IMR-90 (cell line): Measurements from ENCODE around the gene TPT1. TPM values are rescaled to one million over a fixed set of nuclear protein-coding genes. Genes with fewer than 3 reads are reported as not detected.
A peak's percentile ranks its signal among the peaks of the same experiment; 100 is the strongest.
"Not testable (repeated sequence)": the region's sequence is repeated elsewhere in the genome, so short reads cannot be mapped to it uniquely, and the experiment has no call there.

Source experiments
- ATAC-seq: fragments of 200-7000 bp; cut with Tn5 transposase; 2 replicates; pipeline ENCODE4 v1.9.1; 2020; ENCODE audit warnings: low read depth, mild to moderate bottlenecking, moderate library complexity
- BruUV-seq: library from RNA; stranded (reverse); fragments of 400-500 nt; replicated peaks from 2 replicates; lab custom pipeline; 2021; lab: Mats Ljungman, UMichigan
- CTCF ChIA-PET: fragments of 300-600 bp; formaldehyde crosslinking; extraction: SDS; loops from one replicate; lab custom pipeline; 2021; ENCODE audit warnings: antibody characterized with exemption; lab: Yijun Ruan, JAX
- POLR2A ChIA-PET: fragments of 300-600 bp; sonication (Branson Sonifier 250); formaldehyde crosslinking; loops from one replicate; lab custom pipeline; 2022; ENCODE audit warnings: antibody characterized with exemption; ENCODE audit not compliant: unreplicated experiment; lab: Charles Lee
- DNase-seq: peaks from one replicate; pipeline ENCODE4 v3.0.0; 2013
- H2AFZ ChIP-seq: replicated peaks from 2 replicates; pipeline ENCODE3; 2013; ENCODE audit warnings: low read length, mild to moderate bottlenecking; ENCODE audit not compliant: poor library complexity
- H2AK5ac ChIP-seq: 2 replicates; pipeline ENCODE4 v1.6.1; 2013; ENCODE audit warnings: low read depth, low read length, inconsistent platforms
- H2AK9ac ChIP-seq: replicated peaks from 2 replicates; pipeline ENCODE3; 2013; ENCODE audit warnings: mild to moderate bottlenecking, low read depth, low read length, moderate library complexity; ENCODE audit not compliant: poor library complexity
- H2BK120ac ChIP-seq: 2 replicates; pipeline ENCODE4 v1.6.1; 2013; ENCODE audit warnings: low read depth, low read length, inconsistent platforms
- H2BK15ac ChIP-seq: 3 replicates; pipeline ENCODE4 v1.6.1; 2013; ENCODE audit warnings: low read depth, low read length, inconsistent platforms
- H2BK20ac ChIP-seq: 2 replicates; pipeline ENCODE4 v1.6.1; 2013; ENCODE audit warnings: low read depth, mild to moderate bottlenecking, inconsistent platforms, low read length, moderate library complexity
- H2BK5ac ChIP-seq: 2 replicates; pipeline ENCODE4 v1.6.1; 2013; ENCODE audit warnings: mild to moderate bottlenecking, low read depth, low read length, inconsistent platforms; ENCODE audit not compliant: poor library complexity, severe bottlenecking
- H3K14ac ChIP-seq: replicated peaks from 2 replicates; pipeline ENCODE4 v1.6.1; 2013; ENCODE audit warnings: low read depth, low read length, inconsistent platforms
- H3K18ac ChIP-seq: 2 replicates; pipeline ENCODE4 v1.6.1; 2013; ENCODE audit warnings: low read depth, low read length, control low read depth
- H3K23ac ChIP-seq: 2 replicates; pipeline ENCODE4 v1.6.1; 2013; ENCODE audit warnings: low read depth, low read length, inconsistent platforms
- H3K27ac ChIP-seq: 2 replicates; pipeline ENCODE4 v1.5.1; 2013; ENCODE audit warnings: mild to moderate bottlenecking, control low read depth, low read length; ENCODE audit not compliant: insufficient read depth
- H3K27me3 ChIP-seq: 2 replicates; pipeline ENCODE4 v1.6.1; 2013; ENCODE audit warnings: low read length; ENCODE audit not compliant: control insufficient read depth, insufficient read depth
- H3K36me3 ChIP-seq: 2 replicates; pipeline ENCODE4 v1.6.1; 2013; ENCODE audit warnings: low read length, mixed read lengths; ENCODE audit not compliant: control insufficient read depth, insufficient read depth
- H3K4ac ChIP-seq: 2 replicates; pipeline ENCODE4 v1.6.1; 2013; ENCODE audit warnings: low read depth, low read length, inconsistent platforms
- H3K4me1 ChIP-seq: 2 replicates; pipeline ENCODE4 v1.6.1; 2013; ENCODE audit warnings: low read length, mixed read lengths; ENCODE audit not compliant: control insufficient read depth, insufficient read depth
- H3K4me2 ChIP-seq: 2 replicates; pipeline ENCODE4 v1.6.1; 2013; ENCODE audit warnings: low read depth, mild to moderate bottlenecking, control low read depth, low read length, moderate library complexity
- H3K4me3 ChIP-seq: 2 replicates; pipeline ENCODE4 v1.5.1; 2013; ENCODE audit warnings: low read depth, mild to moderate bottlenecking, control low read depth, low read length, moderate library complexity; ENCODE audit not compliant: insufficient read depth
- H3K56ac ChIP-seq: 2 replicates; pipeline ENCODE4 v1.6.1; 2013; ENCODE audit warnings: low read length, inconsistent platforms; ENCODE audit not compliant: insufficient read depth; ENCODE audit errors: extremely low read depth
- H3K79me1 ChIP-seq, 2 experiments: 2 replicates each; pipeline ENCODE4 v1.6.1; 2013; ENCODE audit warnings: low read length in 2 of 2, inconsistent platforms in 1 of 2, low read depth in 1 of 2
- H3K9ac ChIP-seq: 2 replicates; pipeline ENCODE4 v1.6.1; 2013; ENCODE audit warnings: low read depth, low read length, control low read depth
- H3K9me1 ChIP-seq: 2 replicates; pipeline ENCODE4 v1.6.1; 2013; ENCODE audit warnings: low read length, inconsistent platforms; ENCODE audit not compliant: insufficient read depth
- H3K9me3 ChIP-seq: 2 replicates; pipeline ENCODE4 v1.6.1; 2013; ENCODE audit warnings: low read length; ENCODE audit not compliant: control insufficient read depth, insufficient read depth
- H4K20me1 ChIP-seq: 2 replicates; pipeline ENCODE4 v1.6.1; 2013; ENCODE audit warnings: low read length, inconsistent platforms; ENCODE audit not compliant: insufficient read depth
- H4K5ac ChIP-seq: 2 replicates; pipeline ENCODE4 v1.6.1; 2013; ENCODE audit warnings: mild to moderate bottlenecking, low read depth, low read length, control low read depth
- H4K8ac ChIP-seq, 2 experiments: 2 replicates each; pipeline ENCODE4 v1.6.1; 2013; ENCODE audit warnings: low read depth in 2 of 2, low read length in 2 of 2, control low read depth in 1 of 2, inconsistent platforms in 1 of 2
- H4K91ac ChIP-seq: 2 replicates; pipeline ENCODE4 v1.6.1; 2013; ENCODE audit warnings: low read depth, low read length, inconsistent platforms; ENCODE audit not compliant: insufficient read depth
- CHD1 ChIP-seq: IDR thresholded peaks from 2 replicates; pipeline ENCODE4 v1.6.1; 2012; ENCODE audit warnings: low read depth, low read length, improper control_type of control experiment
- ELK1 ChIP-seq: fragments of 150-350 bp; IDR thresholded peaks from 2 replicates; pipeline ENCODE4 v1.6.1; 2016; ENCODE audit warnings: low read depth, mild to moderate bottlenecking, low read length, moderate library complexity, borderline replicate concordance
- MAFK ChIP-seq: IDR thresholded peaks from 2 replicates; pipeline ENCODE4 v1.6.1; 2012; ENCODE audit warnings: low read depth, low read length, improper control_type of control experiment
- RCOR1 ChIP-seq: IDR thresholded peaks from 2 replicates; pipeline ENCODE4 v1.6.1; 2012; ENCODE audit warnings: mild to moderate bottlenecking, low read length, improper control_type of control experiment; ENCODE audit not compliant: insufficient replicate concordance
- RFX5 ChIP-seq: IDR thresholded peaks from 2 replicates; pipeline ENCODE4 v1.8.0; 2012; ENCODE audit warnings: low read depth, mild to moderate bottlenecking, low read length, moderate library complexity
- WGBS, 2 experiments: methylation state at CpG; one replicate each; pipeline versions ENCODE4 v1.1.5 to v1.1.7; 2013; ENCODE audit warnings: missing lambda C conversion rate in 2 of 2; ENCODE audit not compliant: insufficient read length in 1 of 2; ENCODE audit errors: extremely low coverage in 2 of 2; 5-methylcytosine and 5-hydroxymethylcytosine counted together
- dilution Hi-C: fragments of 300-500 bp; cut with HindIII; formaldehyde crosslinking; loops from one replicate; pipeline ENCODE4 v1.14.3; 2018; ENCODE audit warnings: low sequenced_read_pairs; ENCODE audit not compliant: unreplicated experiment
- in situ Hi-C: fragments of 300-500 bp; cut with MboI; formaldehyde crosslinking; loops from 3 replicates; pipeline ENCODE4 v1.14.3; 2019; ENCODE audit warnings: low sequenced_read_pairs, inconsistent platforms, mixed read lengths
- intact Hi-C: fragments of 100-400 bp; cut with micrococcal nuclease; formaldehyde crosslinking; loops from 2 replicates; pipeline ENCODE4 v1.10.0; 2022
- polyA plus RNA-seq, 3 experiments: library from polyadenylated mRNA; depleted of rRNA; stranded (reverse); fragments of >200 nt; gene quantifications; 2 replicates each; pipeline ENCODE4 v1.2.3, GENCODE V29; 2012; ENCODE audit warnings: low replicate concordance in 1 of 3
- total RNA-seq: library from RNA; depleted of rRNA; stranded (reverse); fragments of >200 nt; gene quantifications from 2 replicates; pipeline ENCODE4 v1.2.3, GENCODE V29; 2012

Gene TPT1
- total and polyA plus RNA-seq, 2 of the 4 experiments (the other 2 are of a cell fraction) = 1,663 to 2,665 TPM

GRCh38 chr13:45299194-45299593 lies 41.8 kb downstream of the TPT1 start:
- H2AFZ ChIP-seq = no peak overlapping the region
- no TSS peak for BruUV-seq
- H3K18ac ChIP-seq = no peak overlapping the region
- no peak overlapping the region for H3K4me3 ChIP-seq
- H3K36me3 ChIP-seq = no peaks in the 10 kb centered on the region
- no peaks in the 10 kb centered on the region for H4K20me1 ChIP-seq
- intact Hi-C loops = no loop called here
- no peak overlapping the region for H2BK15ac ChIP-seq
- H4K8ac ChIP-seq = no peak overlapping the region
- WGBS, 2 experiments = 68% methylated on average over 3 of the region's 3 CpGs; no CpG with 5 or more reads in 1 of the 2 experiments
- no peak overlapping the region for H2BK20ac ChIP-seq
- in situ Hi-C loops = loop anchor here (5.0 kb wide), 1 partner anchor 257 kb away; no protein-coding TSS in a partner anchor
- H3K27ac ChIP-seq = no peak overlapping the region
- no peak overlapping the region for H4K91ac ChIP-seq
- no peaks in the 10 kb centered on the region for H3K9me3 ChIP-seq
- H3K14ac ChIP-seq = no peak overlapping the region
- no peak overlapping the region for H2BK120ac ChIP-seq
- no peak overlapping the region for H2AK9ac ChIP-seq
- DNase-seq = peak; percentile 45
- H3K23ac ChIP-seq = no peak overlapping the region
- peaks cover 12% of the 10 kb centered on the region for H3K9me1 ChIP-seq
- no peak overlapping the region for H2AK5ac ChIP-seq
- H3K4me1 ChIP-seq = peaks cover 5% of the 10 kb centered on the region; the same call in 1 of the 2 replicates
- H3K79me1 ChIP-seq = no peaks in the 10 kb centered on the region
- H2BK5ac ChIP-seq = no peak overlapping the region
- ChIA-PET POLR2A (no interaction called here), CTCF (interaction anchor here (0.9 kb wide), 1 partner anchor 10 kb away, joined by 3 read pairs; no protein-coding TSS in a partner anchor)
- H3K4me2 ChIP-seq = no peak overlapping the region
- H3K56ac ChIP-seq = no peak overlapping the region
- no peak overlapping the region for H3K9ac ChIP-seq
- H4K5ac ChIP-seq = no peak overlapping the region
- no peaks in the 10 kb centered on the region for H3K27me3 ChIP-seq
- dilution Hi-C loops = no loop called here
- ATAC-seq = no peak; the same call in 1 of the 2 replicates
- no peak overlapping the region for H3K4ac ChIP-seq
- TF ChIP-seq MAFK (no peak), ELK1 (no peak), CHD1 (no peak), RCOR1 (no peak), RFX5 (no peak)

- H3K4me1 ChIP-seq, H3K27ac ChIP-seq, H3K18ac ChIP-seq, H3K56ac ChIP-seq, H2BK20ac ChIP-seq, POLR2A ChIA-PET, H2AK9ac ChIP-seq, H4K8ac ChIP-seq, H2AFZ ChIP-seq, H2AK5ac ChIP-seq, BruUV-seq, H3K9ac ChIP-seq, H2BK15ac ChIP-seq, H3K36me3 ChIP-seq, H3K4me3 ChIP-seq, H3K14ac ChIP-seq, H3K4ac ChIP-seq, H4K20me1 ChIP-seq, H3K23ac ChIP-seq, H4K5ac ChIP-seq, H4K91ac ChIP-seq, H2BK5ac ChIP-seq, H3K27me3 ChIP-seq, ATAC-seq, H3K4me2 ChIP-seq, intact Hi-C loops, dilution Hi-C loops, DNase-seq, H3K79me1 ChIP-seq, H3K9me3 ChIP-seq, H2BK120ac ChIP-seq: not testable (repeated sequence)
- in situ Hi-C loops = loop anchor here (5.0 kb wide), 1 partner anchor 256 kb away; no protein-coding TSS in a partner anchor
- WGBS, 2 experiments = no CpG with 5 or more reads among the region's 3 CpGs
- CTCF ChIA-PET = interaction anchor here (0.9 kb wide), 1 partner anchor 11 kb away, joined by 3 read pairs; no protein-coding TSS in a partner anchor
- H3K9me1 ChIP-seq = peaks cover 12% of the 10 kb centered on the region
Observed at GRCh38 chr13:45298550-45298949, 42.4 kb downstream of the TPT1 start.
